COLO668 (cell line): ENCODE data around the gene EGR4.

Source experiments
- DNase-seq: peaks from one replicate; lab custom pipeline; 2025; ENCODE audit not compliant: unreplicated experiment; lab: John Stamatoyannopoulos, UW

The EGR4 gene

DNA sequence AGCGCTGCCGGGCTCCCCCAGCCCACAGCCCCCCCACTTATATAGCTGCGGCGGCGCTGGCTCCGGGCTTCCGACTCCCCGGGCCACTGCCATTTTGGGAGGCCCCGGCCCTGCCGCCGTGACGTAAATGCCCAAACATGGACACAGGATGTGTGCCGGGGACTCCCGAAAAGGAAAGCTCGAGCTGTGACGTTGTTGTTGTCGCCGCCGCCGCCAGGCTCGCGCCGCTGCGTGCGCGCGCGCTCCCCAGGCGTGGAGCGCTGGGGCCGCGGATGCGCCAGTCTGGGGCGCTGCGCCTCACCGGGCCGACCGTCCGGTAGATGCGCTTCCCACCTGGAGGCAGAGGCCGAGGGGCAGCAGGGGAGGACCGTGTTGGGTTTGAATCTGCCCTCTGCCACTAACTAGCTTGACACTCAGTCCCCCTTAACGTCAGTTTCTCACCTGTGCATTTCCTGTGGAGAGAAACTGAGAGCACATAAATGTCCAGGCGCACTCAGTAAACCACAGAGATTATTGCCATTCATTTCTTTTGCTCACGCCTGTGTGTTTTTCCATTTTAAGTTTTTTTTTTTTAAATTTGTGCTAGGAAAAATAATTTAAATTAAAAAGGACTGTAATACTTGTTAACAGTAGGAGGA, at the start of gene EGR4:
Gene EGR4, minus strand, starts transcription at position 15 of the 638 bp plus-strand sequence. CDS start 231 bp downstream, outside the sequence.
- DNase-seq: peak; percentile 94

DNA sequence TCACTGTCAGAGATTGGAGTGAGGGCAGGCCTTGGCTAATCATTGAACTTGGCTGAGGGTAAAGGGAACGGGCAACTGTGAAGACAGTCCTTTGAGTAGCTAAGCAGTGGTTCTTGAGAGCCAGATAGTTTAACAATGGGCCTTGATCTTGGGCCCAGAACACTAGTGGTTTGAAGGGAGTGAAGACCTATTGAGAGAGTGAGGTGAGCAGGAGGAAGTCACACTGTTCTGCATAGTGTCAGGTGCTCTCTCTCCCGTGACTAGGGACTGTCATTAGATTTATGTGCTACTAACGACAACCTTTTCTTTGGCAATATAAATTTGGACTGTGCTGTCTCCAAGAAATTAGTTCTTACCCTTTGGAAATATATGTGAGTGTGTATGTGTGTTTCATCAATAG, 47.7 kb upstream of the EGR4 start:
- no peak for DNase-seq

DNA sequence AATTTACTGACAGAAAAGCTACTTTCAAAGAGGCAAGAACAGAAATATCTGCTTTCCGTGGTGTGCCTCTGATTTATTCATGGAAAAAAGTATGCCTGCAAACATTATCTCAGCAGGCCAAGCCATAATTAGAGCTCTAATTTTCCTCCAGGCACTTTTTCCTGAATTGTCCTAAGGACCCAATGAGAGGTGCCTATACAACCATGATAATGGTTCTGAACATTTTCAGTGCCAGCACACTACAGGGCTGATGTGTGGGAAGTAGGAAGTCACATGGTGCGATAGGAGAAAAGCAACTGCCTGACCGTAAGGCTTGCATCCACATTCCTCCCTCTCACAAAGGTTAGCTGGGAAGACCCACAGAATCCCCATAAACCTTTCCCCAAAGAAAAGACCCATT, 45.9 kb upstream of the EGR4 start:
- no peak for DNase-seq

DNA sequence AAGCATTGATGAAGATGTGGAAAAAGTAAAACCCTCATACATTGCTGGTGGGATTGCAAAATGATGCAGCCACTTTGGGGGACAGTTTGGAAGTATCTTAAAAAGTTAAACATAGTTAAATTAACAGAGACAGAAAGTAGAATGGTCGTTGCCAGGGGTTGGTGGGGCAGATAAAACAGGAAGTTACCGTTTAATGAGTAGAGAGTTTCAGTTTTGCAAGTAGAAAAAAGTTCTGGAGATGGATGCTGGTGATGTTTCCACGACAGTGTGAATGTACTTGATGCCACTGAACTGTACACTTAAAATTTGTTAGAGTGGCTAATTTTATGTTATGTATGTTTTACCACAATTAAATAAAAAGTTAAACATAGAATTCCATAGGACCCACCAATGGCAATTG, 44.5 kb upstream of the EGR4 start:
- DNase-seq: no peak

DNA sequence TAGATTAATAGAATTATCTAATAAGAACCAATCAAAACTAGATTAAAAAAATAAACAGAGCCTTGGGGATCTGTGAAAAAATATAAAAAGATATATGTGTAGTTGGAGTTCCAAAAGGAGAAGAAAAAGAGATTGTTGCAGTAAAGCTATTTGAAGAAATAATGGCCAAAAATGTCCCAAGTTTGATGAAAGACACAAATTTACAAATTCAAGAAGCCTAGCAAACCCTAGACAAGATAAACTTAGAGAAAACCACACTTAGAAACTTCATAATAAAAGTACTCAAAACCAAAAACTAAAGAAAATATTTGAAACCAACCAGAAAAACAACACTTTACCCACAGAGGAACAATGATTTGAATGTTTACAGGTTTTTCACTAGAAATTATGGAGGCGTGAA, 41.3 kb upstream of the EGR4 start:
- no peak for DNase-seq

DNA sequence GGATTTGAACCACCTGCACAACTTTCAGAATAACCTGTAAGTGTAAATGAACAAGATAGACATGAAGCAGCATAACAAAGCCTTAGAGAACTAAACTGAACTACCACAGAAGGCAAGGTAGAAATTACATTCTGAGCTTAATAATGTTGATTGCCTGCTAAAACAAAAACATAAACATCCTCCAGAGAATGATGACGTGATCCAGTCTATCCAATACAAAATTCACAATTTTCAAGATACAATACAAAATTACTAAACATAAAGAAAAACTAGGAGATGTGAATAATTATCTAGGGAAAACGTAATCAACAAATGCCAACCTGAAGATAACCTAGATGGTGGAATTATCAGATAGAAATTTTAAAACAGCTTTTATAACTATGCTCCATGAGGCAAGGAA, 40.7 kb upstream of the EGR4 start:
- no peak for DNase-seq

DNA sequence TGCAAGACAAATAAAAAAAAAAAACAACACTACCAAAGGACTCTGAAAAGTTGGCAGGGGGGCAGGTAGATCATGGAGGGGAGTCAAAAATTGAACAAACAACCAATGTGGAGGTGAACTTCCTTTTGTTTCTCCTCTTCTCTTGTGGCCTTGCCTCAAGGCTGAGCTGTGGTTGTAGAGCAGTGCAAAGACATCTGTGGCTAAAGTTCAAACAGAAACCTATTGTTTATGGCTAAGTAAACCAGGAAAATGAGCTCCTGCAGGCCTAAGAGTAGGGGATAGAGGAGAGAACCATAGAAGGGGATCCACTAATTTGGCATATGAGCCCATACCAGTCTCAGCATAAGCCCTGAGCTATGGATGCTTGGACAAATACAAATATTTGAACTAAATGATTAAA, 40.2 kb upstream of the EGR4 start:
- peak; percentile 63 for DNase-seq

DNA sequence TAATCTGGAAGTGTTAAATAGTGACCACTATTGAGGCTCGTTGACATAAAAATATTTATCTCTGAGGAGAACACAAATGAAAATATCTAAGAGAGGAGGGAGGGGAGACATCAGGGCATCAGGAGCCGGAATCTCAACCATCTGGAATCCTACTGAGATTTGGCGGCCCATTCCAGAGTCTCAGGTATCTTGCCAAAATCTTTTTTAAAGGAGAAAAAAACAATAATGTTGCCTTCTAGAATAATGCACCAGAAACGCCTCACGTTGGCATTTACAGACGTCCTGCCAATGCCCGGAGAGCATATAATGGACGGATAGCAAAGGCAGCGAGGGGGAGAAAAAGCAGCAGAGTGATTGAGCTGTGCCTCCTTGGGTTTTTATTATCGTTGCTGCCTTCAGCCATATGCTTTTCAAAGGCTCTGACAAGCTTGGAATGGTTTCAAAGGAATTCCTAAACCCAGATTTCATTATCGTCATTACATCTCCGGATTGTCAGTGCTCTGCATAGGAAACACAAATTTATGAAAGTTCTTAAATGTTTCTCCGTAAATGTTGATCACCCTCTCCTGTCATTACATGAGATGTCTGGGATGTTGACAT, 30.9 kb upstream of the EGR4 start:
- no peak for DNase-seq

DNA sequence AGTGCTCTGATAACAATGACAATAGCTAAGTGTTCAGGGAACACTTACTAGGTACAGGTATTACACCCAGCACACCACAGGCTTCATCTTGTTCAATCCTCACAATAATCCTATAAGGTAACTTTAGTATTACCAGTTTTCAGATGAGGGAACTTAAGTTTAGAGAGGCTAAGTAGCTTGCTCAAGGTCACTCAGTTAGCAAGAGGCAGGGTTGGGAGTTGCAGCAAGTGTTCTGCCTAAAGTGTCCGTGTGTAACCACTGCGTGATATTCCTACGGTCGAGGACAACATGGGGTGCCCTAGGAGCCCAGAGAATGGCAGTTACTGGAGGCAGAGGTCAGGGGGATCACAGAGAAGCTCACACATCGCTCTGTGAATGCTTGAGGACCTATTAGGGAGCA, 30.2 kb upstream of the EGR4 start:
- no peak for DNase-seq

DNA sequence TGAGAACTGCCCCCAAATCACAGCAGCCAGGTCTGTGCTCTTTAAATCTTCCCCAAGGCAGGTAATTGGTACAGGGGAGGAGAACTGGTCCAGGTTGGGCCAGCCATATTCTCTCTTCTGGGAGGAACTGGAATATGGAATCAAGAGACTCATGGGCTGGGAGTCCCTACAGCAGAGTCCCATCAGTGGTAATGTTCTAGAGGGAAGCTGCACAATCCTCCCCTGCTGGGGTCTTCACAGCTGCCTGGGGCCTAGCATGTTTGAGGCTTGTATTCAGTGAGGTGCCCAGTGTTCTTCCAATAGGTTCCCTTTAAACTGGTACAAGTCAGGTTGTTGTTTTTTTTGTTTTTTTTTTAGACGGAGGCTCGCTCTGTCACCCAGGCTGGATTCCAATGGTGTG, 21.1 kb upstream of the EGR4 start:
- no peak for DNase-seq

DNA sequence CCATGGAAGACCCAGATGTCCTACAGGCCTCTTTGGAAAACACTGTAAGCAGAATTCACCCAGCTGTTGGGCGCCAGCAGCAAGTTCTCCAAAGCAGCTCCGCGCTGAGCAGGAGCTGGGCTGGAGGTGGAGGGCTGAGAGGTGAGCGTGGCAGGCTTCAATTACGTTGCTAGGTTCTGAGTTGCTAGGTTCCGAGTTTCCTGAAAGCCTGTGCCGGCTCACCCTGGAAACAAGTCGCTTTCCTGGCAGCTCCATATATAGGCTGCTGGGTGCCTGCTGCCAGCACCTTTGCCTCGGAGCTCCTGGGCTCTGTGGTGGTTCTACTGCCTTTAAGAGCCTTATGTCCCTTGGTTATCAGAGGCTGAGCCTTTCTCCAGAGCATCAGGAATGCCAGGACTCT, 14.4 kb upstream of the EGR4 start:
- no peak for DNase-seq

DNA sequence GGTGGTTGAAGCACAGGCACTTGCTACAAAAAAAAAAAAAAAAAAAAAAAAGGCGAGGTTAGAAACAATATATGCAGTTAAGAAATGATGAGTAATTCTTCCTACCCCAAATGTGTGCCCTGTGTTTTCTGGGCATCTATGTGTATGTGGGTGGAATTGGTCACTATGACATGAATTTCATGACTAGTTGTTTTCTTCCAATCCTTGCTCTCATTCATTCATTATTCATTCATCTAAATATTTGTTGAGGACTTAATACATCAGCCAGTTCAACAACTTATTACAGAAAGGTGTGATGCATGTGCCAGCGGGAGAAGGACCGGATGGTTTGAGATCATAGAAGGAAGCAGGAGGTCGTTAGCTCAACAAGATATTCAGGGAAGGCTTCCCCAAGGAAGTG, 8.3 kb upstream of the EGR4 start:
- no peak for DNase-seq

DNA sequence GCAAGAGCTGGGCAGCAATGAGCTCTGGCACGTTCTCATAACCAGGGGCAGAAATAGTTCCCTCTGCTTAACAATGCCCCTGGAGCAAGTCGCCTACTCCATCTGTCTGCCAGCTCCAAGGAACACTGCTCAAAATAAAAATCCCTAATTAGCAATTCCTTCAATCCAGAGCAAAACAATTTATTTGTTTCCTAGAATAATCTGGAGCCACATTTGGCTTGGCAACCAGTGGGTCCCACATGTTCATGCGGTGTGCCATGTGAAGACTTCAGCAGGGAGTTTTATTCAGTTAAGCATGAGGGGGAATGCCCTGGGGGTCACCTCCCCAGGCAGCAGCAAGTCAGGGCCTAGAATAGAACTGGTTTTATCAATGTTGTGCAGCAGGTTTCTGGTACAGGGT, 7.6 kb upstream of the EGR4 start:
- DNase-seq: no peak

DNA sequence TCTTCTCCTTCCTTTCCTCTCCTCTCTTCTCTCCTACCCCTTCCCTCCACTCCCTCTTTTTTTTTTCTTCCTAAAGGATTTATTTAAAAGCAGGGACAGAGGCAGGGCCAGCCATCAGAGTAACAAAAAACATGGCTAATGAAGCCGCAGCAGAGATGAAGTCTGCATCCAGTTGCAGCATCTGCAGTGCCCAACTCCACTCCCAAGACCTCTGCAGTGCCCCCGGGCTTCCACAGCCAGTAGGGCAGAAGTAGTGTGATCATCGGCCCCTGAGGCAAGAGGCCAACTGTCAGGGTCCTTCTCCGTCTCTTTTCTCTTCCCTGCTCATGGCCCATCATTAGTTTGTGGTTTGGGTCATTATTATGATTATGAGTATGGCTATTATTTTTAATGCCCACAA, 4.2 kb upstream of the EGR4 start:
- DNase-seq: no peak

DNA sequence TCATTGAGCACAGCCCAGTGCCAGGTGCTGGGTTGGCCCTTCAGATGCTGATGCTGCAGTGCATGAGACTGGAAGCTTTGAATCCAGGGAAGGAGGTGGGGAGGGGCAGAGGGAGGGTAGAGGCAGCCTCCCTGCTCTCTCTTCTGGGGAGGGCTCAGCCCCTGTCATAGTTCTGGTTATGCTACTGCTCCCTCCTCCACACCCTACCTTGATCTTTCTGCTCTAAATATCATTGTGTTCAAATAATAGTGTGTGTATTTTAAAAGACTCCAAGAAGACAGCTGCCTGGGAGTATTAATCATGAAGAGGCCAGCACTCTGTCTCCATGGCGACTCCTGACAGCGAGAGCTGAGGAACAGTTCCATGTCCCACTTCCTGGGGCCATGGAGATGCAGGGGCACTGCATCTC, 3.8 kb upstream of the EGR4 start:
- DNase-seq: peak; percentile 52

DNA sequence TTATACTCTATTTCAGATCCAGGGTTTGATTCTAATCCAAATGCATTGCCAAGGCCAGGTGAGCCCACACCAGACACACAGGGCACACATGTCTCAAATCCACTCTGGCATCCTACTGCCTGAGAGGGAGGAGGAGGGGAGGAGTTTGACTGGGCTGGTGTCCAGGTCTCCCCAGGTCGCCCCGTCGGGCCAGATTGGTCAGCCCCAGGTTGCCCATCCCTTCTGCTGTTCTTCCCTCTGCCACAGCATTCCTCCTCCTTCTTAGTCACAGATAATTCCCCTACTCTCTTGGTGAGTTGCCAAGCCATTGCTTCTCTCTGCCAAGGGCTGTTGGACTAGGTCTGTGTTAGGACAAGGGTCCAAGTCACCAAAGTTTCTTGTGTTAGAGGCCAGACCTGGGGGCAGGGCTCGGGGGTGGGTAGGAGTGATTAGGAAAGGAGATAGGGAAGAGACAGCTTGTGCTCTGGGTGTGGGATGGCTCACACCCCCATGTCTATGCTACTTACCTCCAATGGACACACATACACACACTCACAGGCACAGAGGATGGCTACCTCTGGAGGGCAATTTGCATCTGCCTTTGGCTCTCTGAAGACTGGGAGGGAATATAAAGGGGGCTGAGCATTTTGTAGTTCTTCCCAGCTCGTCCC, 2.5 kb upstream of the EGR4 start:
- DNase-seq: no peak

DNA sequence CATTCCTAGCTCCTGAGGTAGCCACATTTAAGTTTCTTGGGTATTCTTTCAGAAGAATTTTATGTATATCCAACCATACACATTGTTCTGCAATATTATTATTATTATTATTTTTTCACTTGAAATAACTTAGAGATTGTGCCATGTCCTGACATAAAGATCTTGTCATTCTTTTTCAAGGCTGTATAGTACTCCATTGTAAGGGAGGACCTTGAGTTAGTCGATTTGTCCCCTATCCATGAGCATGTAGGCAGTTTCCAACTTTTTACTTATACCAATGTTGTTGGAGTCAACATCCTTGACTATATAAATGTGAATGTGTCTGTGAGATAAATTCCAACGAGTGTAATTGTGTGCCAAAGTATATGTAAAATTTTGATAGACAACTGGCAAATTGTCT, 891 bp upstream of the EGR4 start:
- DNase-seq: no peak

DNA sequence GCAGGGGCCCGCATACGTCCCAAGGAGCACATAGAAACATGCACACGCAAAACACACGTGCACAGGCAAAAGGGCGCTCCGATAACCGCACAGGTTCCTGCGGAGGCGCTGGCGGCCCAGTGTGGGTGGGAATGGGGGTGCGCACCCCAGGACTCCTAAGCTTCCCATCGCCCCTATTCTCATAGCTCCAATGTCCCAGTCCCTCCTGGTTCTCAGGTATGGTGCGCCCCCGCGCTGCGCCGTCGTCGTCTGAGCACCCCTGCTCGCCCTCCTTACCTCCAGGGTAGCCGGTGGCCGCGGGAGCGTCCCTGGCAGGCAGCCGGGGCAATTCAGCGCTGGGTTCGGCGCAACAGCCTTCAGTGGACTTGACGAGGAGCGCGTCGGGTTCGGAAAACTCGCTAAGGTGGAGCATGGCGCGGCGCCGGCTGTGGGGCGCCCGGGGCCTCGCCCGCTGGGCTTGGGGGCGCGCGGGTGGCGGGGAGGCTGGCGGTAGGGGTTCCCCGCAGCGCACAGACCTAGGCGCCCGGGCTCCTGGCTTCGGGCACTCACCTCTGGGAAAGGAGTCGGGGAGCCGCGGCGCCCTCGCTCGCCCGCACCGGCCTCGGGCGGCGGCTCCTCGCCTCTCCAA, 328 bp downstream of the EGR4 start:
- DNase-seq: peak; percentile 53

DNA sequence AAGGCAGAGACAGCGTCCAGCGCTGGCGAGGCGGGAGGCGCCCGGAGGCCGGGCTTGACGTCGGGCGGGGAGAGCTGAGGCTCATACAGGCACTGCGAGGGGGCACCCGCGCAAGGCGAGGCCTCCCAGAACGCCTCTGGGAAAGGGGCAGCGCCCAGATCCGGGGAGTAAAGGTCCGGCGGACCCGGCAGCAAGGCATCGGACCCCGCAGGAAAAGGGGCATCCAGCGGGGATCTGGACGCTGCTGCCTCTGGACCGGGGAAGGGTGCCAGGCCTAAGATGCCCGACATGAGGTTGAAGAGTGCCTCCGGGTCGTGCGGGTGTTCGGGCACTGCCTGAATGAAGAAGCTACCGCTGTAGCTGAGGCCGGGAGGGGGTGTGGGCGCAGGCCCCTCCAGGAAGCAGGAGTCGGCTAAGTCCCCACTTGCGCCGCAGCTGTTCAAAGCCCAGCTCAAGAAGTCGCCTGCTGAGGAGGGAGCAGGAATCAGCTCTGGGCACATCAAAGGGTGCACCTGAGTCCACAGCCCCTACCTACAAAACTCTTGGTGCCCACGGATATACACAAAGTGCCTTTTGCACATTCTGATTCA, 937 bp downstream of the EGR4 start:
- peak; percentile 35 for DNase-seq

DNA sequence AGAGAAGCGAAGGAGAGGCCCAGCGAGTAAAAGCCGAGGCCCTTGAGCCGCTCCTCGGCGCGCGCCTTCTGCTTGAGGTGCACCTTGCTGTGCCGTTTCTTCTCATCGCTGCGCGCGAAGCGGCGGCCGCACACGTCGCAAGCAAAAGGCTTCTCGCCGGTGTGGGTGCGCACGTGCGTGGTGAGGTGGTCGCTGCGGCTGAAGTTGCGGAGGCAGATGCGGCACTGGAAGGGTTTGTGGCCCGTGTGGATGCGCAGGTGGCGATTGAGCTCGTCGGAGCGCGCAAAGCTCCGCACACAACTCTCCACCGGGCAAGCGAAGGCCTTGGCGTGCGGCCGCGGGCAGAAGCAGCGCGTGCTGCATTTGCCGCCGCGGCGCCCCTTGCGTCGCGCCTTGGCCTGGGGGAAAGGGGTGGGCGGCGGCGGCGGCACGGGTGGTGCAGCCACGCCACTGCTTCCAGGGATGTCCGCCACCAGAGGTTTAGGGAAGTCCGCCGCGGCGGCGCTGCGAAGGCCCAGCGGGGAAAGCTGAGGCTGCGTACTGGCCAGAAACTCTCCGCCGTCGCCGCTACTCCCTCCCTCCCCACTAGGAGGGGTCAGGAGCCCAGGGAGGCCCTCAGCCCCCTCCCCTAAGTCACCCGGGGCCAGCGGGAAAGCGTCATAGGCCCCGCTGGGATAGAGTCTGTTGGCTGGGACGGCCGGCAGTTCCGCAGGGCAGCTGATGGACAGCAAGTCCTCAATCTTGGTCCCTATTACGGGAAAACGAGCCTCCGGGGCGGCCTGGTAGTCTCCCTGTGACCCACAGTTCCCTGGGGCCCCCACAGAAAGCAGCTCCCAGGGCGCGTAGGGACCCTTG, 1.7 kb downstream of the EGR4 start:
- DNase-seq: peak; percentile 35

DNA sequence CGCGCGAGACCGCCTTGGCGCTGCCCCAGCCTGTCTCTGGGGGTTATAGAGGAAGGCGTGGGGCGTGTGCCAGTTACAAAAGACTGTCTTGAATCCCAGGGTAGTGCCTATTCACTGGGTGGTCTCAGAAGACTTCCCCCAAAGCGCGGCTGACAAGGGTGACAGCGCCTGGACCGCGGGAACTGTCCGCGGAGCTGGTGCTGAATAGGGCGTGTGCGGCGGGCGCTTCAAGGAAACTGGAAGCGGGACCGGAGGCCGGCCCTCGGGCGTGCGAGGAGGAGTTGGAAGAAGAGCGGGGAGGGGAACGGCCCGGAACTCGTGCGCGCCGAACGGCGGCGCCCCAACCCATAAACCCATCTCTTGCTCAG, 2.3 kb downstream of the EGR4 start:
- DNase-seq: no peak
